HG03108 (cell line): Measurements from ENCODE around the gene PPP1CB.

ENCODE experiments used
- ATAC-seq: cut with Tn5 transposase; IDR thresholded peaks from one replicate; pipeline ENCODE4 v1.9.1; 2021; ENCODE audit warnings: moderate library complexity; ENCODE audit not compliant: unreplicated experiment

PPP1CB gene

GRCh38 chr2:28842042-28842441, 90.4 kb downstream of the PPP1CB start:
- ATAC-seq: no peak
